Measurements from ENCODE around the gene TMEM131L.
"Not testable (repeated sequence)": the region's sequence is repeated elsewhere in the genome, so short reads cannot be mapped to it uniquely, and the experiment has no call there.

TMEM131L gene, protein sequence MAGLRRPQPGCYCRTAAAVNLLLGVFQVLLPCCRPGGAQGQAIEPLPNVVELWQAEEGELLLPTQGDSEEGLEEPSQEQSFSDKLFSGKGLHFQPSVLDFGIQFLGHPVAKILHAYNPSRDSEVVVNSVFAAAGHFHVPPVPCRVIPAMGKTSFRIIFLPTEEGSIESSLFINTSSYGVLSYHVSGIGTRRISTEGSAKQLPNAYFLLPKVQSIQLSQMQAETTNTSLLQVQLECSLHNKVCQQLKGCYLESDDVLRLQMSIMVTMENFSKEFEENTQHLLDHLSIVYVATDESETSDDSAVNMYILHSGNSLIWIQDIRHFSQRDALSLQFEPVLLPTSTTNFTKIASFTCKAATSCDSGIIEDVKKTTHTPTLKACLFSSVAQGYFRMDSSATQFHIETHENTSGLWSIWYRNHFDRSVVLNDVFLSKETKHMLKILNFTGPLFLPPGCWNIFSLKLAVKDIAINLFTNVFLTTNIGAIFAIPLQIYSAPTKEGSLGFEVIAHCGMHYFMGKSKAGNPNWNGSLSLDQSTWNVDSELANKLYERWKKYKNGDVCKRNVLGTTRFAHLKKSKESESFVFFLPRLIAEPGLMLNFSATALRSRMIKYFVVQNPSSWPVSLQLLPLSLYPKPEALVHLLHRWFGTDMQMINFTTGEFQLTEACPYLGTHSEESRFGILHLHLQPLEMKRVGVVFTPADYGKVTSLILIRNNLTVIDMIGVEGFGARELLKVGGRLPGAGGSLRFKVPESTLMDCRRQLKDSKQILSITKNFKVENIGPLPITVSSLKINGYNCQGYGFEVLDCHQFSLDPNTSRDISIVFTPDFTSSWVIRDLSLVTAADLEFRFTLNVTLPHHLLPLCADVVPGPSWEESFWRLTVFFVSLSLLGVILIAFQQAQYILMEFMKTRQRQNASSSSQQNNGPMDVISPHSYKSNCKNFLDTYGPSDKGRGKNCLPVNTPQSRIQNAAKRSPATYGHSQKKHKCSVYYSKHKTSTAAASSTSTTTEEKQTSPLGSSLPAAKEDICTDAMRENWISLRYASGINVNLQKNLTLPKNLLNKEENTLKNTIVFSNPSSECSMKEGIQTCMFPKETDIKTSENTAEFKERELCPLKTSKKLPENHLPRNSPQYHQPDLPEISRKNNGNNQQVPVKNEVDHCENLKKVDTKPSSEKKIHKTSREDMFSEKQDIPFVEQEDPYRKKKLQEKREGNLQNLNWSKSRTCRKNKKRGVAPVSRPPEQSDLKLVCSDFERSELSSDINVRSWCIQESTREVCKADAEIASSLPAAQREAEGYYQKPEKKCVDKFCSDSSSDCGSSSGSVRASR (N-terminal part only)

DNA sequence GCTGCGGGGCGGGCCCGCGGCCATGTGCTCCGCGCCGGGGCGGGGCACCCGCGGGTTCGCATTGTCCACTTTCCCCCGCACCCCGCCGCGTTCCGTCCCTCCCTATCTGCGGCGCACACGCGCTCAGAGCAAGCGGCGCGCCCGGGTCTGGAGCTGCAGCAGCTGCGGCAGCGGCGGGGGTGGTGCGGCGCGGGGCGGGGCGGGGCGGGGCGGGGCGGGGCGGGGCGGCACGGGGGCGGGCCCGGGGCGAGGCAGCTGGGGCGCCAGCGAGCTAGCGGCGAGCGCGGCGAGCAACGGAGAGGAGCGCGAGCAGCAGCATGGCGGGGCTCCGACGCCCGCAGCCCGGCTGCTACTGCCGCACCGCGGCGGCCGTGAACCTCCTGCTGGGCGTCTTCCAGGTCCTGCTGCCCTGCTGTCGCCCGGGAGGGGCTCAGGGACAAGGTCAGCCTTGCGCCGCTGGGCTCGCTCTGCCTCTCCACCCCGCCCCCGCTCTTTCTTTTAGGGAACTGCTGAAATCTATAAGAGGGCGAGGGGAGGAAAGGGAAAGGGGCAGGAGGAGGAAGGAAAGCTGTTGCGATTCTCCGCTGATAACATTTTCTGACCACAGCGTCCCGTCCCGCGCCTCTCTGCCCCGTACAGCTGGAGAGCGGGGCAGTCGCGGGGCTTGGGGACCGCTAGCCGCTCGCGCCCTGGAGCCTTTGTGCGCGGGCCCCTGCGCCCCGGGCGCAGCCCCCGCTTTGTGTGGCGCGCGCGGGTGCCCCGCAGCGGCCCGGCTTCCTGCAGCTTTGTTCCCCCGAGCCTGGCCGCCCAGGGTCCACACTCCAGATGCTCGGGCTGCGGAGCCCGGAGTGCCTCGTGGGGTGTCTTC, at the start of gene TMEM131L:
TSS of gene TMEM131L (plus strand) at position 280 of the 868 bp plus-strand sequence. CDS start at position 318, 38 bp downstream.
- DNase-seq, result peak; percentile 52

DNA sequence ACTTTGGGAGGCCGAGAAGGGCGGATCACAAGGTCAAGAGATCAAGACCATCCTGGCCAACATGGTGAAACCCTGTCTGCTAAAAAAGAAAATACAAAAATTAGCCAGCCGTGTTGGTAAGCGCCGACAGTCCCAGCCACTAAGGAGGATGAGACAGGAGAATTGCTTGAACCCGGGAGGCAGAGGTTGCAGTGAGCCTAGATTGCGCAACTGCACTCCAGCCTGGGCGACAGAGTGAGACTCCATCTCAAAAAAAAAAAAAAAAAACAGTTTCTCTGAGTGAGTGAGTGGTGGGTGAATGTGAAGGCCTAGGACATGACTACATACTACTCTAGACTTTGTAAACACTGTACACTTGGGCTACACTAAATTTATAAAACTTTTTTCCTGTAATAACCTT, 49.7 kb upstream of the TMEM131L start:
- not testable (repeated sequence) for DNase-seq

DNA sequence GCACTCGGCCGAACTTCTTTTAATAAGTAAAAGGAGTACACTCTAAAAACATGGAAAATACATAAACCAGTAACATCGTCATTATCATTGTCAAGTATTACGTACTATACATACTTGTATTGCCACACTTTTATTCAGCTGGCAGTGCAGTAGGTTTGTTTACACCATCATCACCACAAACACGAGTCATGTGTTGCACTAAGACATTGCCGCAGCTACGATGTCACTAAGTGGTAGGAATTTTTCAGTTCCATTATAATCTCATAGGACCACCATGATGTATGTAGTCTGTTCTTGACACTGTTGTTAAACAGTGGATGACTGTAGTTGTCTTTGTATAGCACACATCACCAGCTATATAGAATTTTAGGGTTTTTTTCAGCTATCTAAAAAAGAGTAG, 48.0 kb upstream of the TMEM131L start:
- no peak for DNase-seq

DNA sequence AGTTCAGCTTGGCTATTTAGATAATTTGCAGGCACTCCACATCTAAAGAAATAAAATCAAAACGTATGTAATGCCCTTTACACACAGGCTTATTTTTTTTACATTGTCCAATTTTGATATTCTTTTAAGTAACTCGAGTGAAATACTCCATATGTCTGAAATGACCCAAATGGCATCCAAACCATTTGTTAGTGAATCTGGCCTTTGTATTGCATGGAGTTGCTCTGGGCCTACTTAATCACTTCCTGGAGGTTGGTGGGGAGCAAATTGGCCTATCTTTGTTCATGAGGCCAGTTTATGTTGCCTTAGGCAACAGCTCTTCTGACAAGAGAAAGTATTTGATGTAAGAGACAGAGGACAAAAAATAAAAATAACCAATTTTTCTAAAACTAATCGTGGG, 47.6 kb upstream of the TMEM131L start:
- no peak for DNase-seq

DNA sequence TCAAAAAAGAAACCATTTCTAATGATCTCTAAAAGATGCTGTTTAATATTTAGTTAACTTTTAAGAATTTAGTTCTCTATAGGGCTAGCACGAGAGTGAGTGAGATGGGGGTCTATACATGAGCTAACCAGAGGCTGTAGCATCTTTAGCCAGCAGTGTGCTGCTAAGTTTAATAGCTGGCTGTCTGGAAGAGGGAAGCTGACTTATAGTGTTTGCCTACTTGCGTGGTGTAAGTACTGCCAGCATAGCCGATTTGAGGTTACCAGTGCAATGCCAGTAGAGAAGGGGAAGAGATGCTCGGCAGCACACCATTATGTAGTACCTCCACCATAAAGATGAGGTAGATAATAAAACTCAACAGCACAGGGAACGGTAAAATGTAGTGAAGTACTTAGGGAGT, 47.1 kb upstream of the TMEM131L start:
- DNase-seq, result no peak

DNA sequence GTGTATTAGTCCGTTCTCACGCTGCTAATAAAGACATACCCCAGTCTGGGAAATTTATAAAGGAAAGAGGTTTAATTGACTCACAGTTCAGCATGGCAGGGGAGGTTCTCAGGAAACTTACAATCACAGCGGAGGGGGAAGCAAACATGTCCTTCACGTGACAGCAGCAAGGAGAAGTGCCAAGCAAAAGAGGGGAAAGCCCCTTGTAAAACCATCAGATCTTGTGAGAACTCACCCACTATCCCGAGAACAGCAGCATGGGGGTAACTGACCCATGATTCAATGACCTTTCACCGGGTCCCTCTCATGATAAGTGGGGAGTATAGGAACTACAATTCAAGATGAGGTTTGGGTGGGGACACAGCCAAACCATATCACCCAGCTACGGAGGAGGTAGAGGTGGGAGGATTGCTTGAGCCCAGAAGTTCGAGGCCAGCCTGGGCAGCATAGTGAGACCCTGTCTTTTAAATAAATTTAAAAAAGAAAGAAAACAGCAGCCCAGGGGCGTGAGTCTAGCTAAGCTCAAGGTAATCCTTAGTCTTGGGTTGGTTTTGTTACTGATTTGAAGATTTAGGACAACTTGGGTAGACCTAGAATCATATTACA, 46.4 kb upstream of the TMEM131L start:
- DNase-seq, result no peak

DNA sequence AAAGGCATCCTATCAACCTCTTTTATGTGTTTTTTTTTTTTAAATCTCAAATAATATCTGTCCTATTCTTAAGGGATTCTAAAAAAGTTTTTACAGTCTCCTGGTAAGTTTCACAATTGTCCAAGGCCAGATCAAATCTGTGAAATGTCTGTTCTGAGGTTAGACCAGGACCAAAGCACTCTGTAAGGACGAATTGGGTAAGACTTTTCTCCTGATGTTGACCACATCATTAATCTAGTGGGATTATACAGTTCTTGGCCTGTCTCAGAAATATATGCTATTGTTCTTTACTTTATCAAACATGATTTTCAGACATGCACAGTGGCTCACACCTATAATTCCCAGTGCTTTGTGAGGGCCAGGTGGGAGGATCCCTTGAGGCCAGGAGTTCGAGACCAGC, 45.8 kb upstream of the TMEM131L start:
- DNase-seq, result no peak

DNA sequence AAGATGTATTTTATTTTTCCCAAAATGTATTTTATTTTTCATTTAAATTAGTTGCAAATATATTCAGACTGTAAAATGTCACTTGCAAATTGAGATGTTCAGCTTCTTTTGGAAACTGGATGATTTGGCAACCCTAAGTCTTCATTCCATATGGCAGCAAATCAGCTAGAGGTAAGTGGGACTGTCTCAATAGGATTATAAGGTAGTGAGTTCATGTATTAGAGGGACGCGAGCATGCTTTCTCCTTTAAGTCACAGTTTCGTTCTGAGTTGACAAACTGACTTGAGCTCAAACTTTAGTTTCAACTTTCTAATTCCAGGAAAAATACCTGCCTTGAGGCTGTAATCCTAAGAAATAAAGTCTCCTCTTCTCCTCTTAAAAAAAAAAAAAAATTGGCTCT, 44.2 kb upstream of the TMEM131L start:
- no peak for DNase-seq

DNA sequence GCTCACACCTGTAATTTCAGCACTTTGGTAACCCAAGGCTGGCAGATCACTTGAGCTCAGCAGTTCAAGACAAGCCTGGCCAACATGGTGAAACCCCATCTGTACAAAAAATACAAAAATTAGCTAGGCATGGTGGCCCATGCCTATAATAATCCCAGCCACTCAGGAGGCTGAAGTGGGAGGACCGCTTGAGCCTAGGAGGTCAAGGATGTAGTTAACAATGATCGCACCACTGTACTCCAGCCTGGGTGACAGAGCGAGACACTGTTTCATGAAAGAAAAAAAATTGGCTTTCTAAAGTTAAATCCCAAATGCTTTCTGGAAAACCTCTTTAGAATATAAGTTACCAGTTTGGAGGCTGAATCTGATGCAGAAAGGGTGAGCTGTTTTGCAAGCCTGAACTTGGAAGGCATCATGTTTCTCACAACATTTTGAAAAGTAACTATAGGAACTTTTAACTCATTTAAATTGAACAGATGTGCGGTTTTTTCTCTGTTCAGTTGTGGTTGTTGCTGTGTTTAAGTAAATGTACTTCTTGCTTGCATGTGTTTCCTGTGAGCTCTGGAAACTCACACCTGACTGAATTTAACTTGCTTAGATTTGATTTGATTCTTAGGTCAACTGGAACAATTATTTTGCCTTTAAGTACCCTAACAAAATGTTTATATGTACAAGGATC, 39.8 kb upstream of the TMEM131L start:
- no peak for DNase-seq

DNA sequence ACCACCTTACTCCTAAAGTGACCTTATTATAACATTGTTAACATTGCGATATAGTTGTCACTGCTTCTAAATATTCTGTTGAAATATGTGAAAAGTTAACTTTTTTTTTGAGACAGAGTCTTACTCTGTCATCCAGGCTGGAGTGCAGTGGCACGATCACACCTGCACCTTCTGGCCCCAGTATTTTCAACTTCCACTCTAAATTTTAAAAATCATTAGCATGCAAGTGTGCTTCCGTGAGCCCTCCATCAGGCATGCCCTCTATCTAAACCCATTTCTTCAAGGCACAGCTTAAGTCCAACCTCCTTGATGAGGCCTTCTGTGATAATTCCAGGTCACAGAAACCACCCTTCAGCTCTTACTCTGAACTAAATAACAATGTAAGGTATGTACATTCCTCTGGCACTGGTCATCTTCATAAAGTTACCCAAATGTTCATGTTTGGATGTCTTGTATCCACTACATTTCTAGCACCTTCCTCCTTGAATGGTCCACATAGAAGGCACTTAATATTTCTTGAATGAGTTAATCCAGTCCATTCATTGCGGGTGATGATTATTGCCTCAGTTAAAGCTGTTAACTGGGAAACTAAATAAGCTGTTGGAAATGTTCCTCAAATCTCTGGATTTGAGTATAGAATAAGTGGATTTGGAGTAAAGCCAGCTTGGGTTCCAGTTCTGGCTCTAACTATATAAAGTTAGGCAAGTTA, 38.6 kb upstream of the TMEM131L start:
- DNase-seq, result no peak

DNA sequence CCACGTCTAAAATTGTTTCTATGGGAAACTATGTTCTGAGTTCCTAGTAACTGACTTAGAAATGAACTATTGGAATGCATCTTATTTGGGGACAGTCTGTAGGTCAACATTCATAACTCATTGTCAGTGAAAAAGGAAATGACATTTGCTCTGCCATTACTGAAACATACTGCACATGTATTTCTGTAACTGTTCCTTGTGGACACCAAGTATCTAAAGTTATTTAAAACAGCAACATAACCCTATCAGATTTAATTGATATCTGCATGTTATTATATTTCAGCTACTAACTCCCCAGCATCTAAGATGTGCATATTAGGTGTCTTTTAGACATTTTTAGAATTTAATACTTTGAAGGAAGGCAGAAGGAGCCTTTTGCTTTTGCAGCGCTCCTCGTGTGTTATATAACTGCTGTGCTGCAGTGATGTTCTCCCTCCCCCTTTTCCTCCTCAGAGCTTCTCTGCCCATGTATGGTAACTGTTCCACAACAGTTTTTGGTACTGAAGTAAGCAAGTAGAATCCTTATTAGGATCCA, 37.2 kb upstream of the TMEM131L start:
- DNase-seq, result no peak

DNA sequence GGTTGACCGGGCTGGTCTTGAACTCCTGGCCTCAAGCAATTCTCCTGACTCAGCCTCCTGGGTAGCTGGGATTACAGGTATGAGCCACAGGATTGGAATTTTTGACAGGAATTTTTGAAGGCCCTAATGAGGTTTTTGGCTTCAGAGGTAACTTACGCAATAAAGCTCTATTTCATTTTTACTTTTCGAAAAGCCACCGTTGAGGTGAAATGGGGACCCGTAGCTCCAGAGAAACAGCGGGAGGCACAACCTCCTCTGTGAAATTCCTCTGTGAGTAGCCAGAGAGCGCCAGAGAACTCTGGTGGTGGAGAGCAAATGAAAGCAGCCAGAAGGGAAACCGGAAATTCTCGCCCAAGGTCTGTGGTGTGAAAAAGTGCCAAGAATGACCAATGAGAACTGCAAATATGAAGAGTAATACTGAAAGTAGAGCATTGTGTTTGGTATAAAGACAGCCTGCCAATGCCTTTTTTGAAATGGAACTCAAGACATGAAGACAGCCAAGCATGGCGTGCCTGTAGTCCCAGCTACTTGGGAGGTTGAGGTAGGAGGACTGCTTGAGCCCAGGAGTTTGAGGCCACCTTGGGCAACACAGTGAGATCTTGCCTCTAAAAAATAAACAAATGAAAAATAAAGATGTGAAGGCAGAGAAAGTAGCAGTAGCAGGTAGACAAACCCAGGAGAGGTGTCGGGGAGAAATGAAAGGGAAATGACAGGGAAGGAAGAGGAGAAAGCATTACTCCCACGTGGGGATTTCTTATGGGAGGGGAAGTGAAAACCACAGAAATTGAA, 33.0 kb upstream of the TMEM131L start:
- no peak for DNase-seq

DNA sequence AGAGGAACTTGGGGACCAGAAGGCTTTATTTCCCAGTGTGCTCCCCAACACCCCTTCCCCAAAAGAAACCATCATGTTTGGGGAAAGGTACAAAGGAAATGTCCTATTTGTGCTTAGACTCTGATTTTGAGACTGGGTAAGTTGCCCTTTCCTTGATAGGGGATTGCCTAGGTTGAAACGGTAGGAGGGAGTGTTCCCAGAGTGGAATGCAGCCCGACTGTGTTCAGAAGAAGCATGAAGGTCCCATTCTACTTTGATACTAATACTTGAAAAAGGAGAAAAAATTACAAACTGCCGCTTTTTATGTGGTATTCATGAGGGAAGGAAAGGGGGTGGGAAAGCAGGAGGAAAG, 32.4 kb upstream of the TMEM131L start:
- peak; percentile 5 for DNase-seq

DNA sequence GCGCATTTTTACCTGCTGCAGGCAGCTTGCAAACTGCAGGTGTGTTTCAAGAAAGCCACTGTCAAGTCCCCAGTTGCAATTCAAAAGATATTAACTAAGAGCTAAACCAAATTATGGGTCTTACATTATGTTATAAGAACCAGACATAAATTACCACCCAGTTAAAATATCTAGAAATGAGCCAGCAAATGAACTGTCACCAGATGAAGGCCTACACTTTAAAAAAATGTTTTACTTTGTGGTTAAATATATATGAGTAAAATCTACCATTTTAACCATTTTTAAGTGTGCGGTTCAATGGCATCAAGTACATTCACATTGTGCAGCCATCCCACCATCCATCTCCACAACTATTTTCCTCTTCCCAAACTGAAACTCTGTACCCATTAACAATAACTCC, 32.0 kb upstream of the TMEM131L start:
- DNase-seq, result no peak

DNA sequence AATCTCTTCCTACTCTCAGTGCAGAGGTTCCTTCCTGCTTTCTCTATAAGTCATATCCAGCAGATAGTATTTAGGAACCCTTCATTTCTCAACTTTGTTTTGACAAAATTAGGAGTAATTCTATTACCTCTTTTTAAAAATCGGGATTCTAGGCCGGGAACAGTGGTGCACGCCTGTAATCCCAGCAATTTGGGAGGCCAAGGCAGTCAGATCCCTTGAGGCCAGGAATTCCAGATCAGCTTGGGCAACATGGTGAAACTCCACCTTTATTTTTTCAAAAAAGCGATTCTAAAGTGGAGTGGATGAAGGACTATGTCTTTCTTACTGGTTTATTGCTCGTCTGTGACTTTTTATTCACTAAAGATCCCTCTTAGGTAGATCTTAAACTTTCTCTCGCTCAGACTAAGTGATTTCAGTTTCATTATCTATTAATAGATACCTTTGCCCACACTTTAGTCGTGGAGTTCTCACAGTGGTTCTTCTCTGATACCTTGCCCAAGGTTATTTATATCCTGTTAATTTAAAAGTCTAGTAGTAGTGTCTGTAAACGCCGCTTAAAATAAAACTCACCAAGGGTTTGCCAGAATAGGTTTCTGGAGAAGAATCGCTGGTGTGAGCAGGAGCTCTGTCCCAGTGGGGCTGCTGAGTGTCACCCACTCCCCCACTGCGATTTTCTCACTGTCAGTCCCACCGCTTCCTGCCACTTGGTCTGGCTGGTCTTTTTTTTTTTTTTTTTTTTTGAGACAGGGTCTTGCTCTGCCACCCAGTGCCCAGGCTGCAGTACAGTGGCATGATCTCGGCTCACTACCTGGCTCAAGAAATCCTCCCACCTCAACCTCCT, 27.0 kb upstream of the TMEM131L start:
- DNase-seq, result no peak

DNA sequence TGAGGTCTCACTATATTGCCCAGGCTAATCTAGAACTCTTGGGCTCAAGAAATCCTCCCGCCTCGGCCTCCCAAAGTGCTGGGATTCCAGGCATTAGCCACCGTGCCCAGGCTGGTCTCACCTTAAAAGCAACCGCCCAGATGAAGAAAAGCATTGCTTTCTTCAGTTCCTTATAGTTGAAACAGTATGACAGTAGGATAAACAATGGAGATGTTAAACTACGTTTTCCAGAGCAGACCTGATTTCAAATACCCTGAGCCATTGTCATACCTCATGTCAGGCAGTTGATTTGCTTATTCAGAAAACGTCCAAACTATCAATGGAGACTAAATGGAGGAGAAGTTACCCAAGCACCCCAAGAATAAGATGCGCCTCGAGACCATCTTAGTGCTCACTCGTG, 26.3 kb upstream of the TMEM131L start:
- no peak for DNase-seq

DNA sequence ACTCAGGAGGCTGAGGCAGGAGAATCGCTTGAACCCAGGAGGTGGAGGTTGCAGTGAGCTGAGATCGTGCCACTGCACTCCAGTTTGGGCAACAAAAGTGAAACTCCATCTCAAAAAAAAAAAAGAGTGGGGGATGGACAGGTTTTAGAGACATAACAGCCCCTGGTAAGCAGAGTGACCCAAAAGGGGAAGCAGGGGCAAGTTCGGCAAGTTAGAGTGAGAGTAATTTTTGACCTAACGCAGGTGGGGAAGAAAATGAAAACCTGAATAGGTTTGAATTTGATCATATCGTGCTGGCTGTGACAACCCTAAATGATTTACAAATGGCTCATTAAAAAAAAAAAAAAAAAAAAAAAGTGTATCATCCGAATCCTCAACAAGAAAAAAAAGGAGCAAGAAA, 25.7 kb upstream of the TMEM131L start:
- no peak for DNase-seq

DNA sequence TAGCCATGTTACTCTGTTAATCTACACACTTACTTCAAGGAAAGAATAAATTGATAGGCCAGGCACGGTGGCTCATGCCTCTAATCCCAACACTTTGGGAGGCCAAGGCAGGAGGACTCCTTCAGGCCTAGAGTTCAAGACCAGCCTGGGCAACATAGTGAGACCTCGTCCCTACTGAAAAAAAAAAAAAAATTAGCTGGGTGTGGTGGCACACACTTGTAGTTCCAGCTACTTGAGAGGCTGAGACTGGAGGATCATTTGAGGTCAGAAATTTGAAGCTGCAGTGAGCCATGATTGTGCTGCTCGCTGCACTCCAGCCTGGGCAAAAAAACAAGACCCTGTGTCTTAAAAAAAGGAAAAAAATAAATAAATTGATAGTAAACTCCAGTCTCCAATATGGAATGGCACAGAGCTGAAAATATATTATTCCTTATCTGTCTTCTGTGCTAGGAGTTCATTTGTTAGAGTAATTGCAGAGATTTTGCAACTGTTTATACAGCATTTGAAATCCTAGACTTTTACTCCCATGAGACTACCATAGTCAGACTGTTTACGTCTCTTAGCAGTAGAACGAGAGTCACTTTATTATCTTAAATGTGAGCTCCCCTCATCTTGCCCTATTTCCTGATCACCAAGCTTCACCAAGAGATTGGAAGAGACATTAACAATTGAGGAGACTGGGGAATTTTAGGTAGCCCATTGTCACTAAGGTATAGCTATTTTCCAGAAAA, 18.8 kb upstream of the TMEM131L start:
- DNase-seq, result no peak
